ENCODE measurements around the gene NPFF. TPM values are rescaled to one million over a fixed set of nuclear protein-coding genes. Genes with fewer than 3 reads are reported as not detected.

The NPFF gene
- total and polyA plus RNA-seq, 2 of the 13 experiments (the other 11 are each of a cell fraction or from before 2014, with no cell fraction given) = not detected

- TF ChIP-seq MEIS1 (CRISPR knock-in tag; IDR thresholded peaks at IDR 0.05; ENCODE audit: borderline replicate concordance) = no peak
- TF ChIP-seq POLR2G (IDR thresholded peaks at IDR 0.05; ENCODE audit: low read depth, low read length) = peak; percentile 96
- TF ChIP-seq ZNF18 (CRISPR knock-in tag; IDR thresholded peaks at IDR 0.05; ENCODE audit: insufficient replicate concordance) = peak; percentile 86
- TF ChIP-seq CENPX (CRISPR knock-in tag; IDR thresholded peaks at IDR 0.05) = no peak
- TF ChIP-seq GMEB1 (CRISPR knock-in tag; IDR thresholded peaks at IDR 0.05; ENCODE audit: borderline replicate concordance) = peak; percentile 86
- TF ChIP-seq ZNF652 (CRISPR knock-in tag; IDR thresholded peaks at IDR 0.05; ENCODE audit: borderline replicate concordance, low read depth) = no peak
- peak; percentile 87 for TF ChIP-seq FOXC1 (CRISPR knock-in tag; IDR thresholded peaks at IDR 0.05; ENCODE audit: borderline replicate concordance)
- TF ChIP-seq GABPA (IDR thresholded peaks at IDR 0.05; ENCODE audit: low read depth, low read length) = no peak
- peak; percentile 71 for TF ChIP-seq GABPA (CRISPR knock-in tag; IDR thresholded peaks at IDR 0.05; ENCODE audit: low read depth)
- TF ChIP-seq ISX (CRISPR knock-in tag; conservative IDR thresholded peaks at IDR 0.05) = no peak
- TF ChIP-seq NBN (conservative IDR thresholded peaks at IDR 0.05) = no peak
- peak; percentile 83 for TF ChIP-seq HIVEP1 (CRISPR knock-in tag; IDR thresholded peaks at IDR 0.05)
- peak; percentile 83; the same call in 1 of the 2 replicates for TF ChIP-seq TP53 (CRISPR knock-in tag; conservative IDR thresholded peaks at IDR 0.05)
- peak; percentile 79; the same call in 1 of the 2 replicates for TF ChIP-seq ARNT2 (CRISPR knock-in tag; IDR thresholded peaks at IDR 0.05; ENCODE audit: low read depth)
- no peak for TF ChIP-seq CEBPZ (IDR thresholded peaks at IDR 0.05; ENCODE audit: low read length)
- no peak for TF ChIP-seq AHR (CRISPR knock-in tag; IDR thresholded peaks at IDR 0.05)
- no peak for TF ChIP-seq PAX8 (CRISPR knock-in tag; IDR thresholded peaks at IDR 0.05; ENCODE audit: borderline replicate concordance)
- no peak for TF ChIP-seq ZNF382 (CRISPR knock-in tag; IDR thresholded peaks at IDR 0.05; ENCODE audit: borderline replicate concordance)
- TF ChIP-seq ZBTB34 (CRISPR knock-in tag; IDR thresholded peaks at IDR 0.05) = peak; percentile 70; the same call in 1 of the 2 replicates
- TF ChIP-seq ZNF552 (CRISPR knock-in tag; IDR thresholded peaks at IDR 0.05; ENCODE audit: borderline replicate concordance) = peak; percentile 76; the same call in 1 of the 2 replicates
Measured at GRCh38 chr12:53500776-53501614, 6.3 kb downstream of the NPFF start, which contains the start of gene TARBP2 (continued).
